ENCODE measurements around the gene MCRIP2. TPM values are rescaled to one million over a fixed set of nuclear protein-coding genes. Genes with fewer than 3 reads are reported as not detected.
"Not testable (repeated sequence)": the region's sequence is repeated elsewhere in the genome, so short reads cannot be mapped to it uniquely, and the experiment has no call there.

Gene MCRIP2
- total RNA-seq, 1 donor from 2014 or later: 2.9 TPM

- Mint-ChIP-seq H3K4me1 (ENCODE audit: unreplicated experiment) (peaks cover 6% of the 10 kb centered on the region), H3K36me3 (ENCODE audit: low read depth, unreplicated experiment) (peaks cover 5% of the 10 kb centered on the region), H3K27me3 (ENCODE audit: unreplicated experiment) (peaks cover 16% of the 10 kb centered on the region), H3K4me3 (ENCODE audit: unreplicated experiment) (no peak overlapping the region), H3K9me3 (ENCODE audit: unreplicated experiment) (no peaks in the 10 kb centered on the region), H3K27ac (ENCODE audit: unreplicated experiment) (no peak overlapping the region)
- no peak for DNase-seq (ENCODE audit: low spot score)
- TF ChIP-seq, protein P1, sequence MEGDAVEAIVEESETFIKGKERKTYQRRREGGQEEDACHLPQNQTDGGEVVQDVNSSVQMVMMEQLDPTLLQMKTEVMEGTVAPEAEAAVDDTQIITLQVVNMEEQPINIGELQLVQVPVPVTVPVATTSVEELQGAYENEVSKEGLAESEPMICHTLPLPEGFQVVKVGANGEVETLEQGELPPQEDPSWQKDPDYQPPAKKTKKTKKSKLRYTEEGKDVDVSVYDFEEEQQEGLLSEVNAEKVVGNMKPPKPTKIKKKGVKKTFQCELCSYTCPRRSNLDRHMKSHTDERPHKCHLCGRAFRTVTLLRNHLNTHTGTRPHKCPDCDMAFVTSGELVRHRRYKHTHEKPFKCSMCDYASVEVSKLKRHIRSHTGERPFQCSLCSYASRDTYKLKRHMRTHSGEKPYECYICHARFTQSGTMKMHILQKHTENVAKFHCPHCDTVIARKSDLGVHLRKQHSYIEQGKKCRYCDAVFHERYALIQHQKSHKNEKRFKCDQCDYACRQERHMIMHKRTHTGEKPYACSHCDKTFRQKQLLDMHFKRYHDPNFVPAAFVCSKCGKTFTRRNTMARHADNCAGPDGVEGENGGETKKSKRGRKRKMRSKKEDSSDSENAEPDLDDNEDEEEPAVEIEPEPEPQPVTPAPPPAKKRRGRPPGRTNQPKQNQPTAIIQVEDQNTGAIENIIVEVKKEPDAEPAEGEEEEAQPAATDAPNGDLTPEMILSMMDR (IDR thresholded peaks at IDR 0.05; ENCODE audit: unreplicated experiment): no peak
Measured at GRCh38 chr16:686459-687260, 45.0 kb downstream of the MCRIP2 start.

DNA sequence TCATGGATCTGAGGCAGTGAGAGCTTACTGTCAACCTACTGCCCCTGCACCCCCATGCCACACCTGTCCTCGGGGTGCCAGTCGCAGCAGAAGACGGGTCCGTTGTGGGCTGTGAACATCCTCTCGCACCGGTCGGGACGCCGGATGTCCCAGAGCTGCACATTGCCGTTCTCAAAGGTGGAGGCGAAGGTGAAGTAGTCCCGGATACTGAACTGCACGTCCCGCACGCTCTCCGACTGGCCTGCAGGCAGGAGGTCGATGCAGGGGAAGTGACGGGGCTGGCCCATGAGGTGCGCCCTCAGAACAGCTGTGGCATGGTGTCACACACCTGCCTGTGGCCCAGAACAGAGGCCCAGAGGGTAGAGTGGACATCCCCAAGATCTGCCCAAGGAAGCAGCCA is 45.9 kb downstream of the MCRIP2 start:
- TF ChIP-seq, protein P1 (IDR thresholded peaks at IDR 0.05; ENCODE audit: unreplicated experiment): no peak
- Mint-ChIP-seq H3K9me3 (ENCODE audit: unreplicated experiment) (no peaks in the 10 kb centered on the region), H3K27me3 (ENCODE audit: unreplicated experiment) (peaks cover 13% of the 10 kb centered on the region), H3K4me1 (ENCODE audit: unreplicated experiment) (peaks cover 5% of the 10 kb centered on the region), H3K36me3 (ENCODE audit: low read depth, unreplicated experiment) (peaks cover 3% of the 10 kb centered on the region), H3K4me3 (ENCODE audit: unreplicated experiment) (no peak overlapping the region), H3K27ac (ENCODE audit: unreplicated experiment) (no peak overlapping the region)
- DNase-seq (ENCODE audit: low spot score): no peak

DNA sequence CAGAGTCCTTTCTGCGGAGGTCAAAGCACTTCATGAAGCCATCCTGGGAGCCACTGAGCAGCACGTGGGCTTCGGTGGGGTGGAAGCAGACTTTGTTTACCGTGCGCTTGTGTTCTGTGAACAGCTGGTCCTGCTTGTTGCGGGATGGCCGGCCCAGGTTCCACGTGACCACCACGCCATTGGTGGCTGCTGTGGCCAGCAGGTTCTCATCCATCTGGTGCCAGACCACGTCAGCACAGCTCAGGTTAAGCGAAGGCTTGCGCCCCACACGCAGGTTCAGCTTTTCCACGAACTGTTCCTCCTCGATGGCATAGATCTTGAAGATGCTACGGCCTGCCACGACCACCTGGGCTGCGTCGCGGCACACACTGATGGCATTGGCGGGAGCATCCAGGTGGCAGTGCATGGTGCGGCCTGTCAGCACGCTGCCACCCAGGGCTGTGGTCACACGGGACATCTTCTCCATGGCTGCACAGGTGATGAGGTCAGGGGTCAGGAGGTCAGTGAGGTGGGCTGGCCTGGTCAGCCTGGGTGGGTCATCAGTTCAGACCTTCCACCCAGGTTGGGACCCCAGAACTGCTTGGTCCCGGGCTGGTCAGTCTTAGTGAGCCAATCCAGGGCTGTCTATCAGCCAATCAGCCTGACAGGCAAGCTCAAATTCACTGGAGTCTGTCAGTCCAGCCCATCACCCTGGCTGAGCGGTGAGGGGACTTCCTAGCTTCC is 47.7 kb downstream of the MCRIP2 start:
- H3K36me3 Mint-ChIP-seq (ENCODE audit: low read depth, unreplicated experiment): no peaks in the 10 kb centered on the region
- H3K27ac Mint-ChIP-seq (ENCODE audit: unreplicated experiment): peak overlapping the region; percentile 80
- TF ChIP-seq, protein P1 (IDR thresholded peaks at IDR 0.05; ENCODE audit: unreplicated experiment): no peak
- H3K9me3 Mint-ChIP-seq (ENCODE audit: unreplicated experiment): no peaks in the 10 kb centered on the region
- H3K4me1 Mint-ChIP-seq (ENCODE audit: unreplicated experiment): peaks cover 3% of the 10 kb centered on the region
- peak overlapping the region; percentile 89 for H3K4me3 Mint-ChIP-seq (ENCODE audit: unreplicated experiment)
- DNase-seq (ENCODE audit: low spot score): no peak
- peaks cover 15% of the 10 kb centered on the region for H3K27me3 Mint-ChIP-seq (ENCODE audit: unreplicated experiment)

DNA sequence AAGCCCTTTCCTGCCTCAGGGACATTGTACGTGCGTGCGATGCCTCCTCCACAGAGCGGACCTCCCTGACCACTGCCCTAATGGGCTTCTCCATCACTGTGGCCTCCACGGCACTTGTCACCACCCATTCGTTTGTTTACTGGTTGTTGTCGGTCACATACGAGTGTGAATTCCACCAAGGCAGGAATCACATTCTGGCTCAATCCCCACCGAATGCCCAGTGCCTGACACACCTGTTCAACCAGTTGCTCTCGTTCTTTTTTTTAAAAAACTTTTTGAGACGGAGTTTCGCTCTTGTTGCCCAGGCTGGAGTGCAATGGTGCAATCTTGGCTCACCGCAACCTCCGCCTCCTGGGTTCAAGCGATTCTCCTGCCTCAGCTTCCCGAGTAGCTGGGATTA is 49.6 kb downstream of the MCRIP2 start:
- H3K9me3 Mint-ChIP-seq (ENCODE audit: unreplicated experiment); DNase-seq (ENCODE audit: low spot score); H3K36me3 Mint-ChIP-seq (ENCODE audit: low read depth, unreplicated experiment); H3K4me1 Mint-ChIP-seq (ENCODE audit: unreplicated experiment): not testable (repeated sequence)
- Mint-ChIP-seq H3K27ac (ENCODE audit: unreplicated experiment) (peak overlapping the region; percentile 13), H3K27me3 (ENCODE audit: unreplicated experiment) (peaks cover 21% of the 10 kb centered on the region), H3K4me3 (ENCODE audit: unreplicated experiment) (peak overlapping the region; percentile 43)

DNA sequence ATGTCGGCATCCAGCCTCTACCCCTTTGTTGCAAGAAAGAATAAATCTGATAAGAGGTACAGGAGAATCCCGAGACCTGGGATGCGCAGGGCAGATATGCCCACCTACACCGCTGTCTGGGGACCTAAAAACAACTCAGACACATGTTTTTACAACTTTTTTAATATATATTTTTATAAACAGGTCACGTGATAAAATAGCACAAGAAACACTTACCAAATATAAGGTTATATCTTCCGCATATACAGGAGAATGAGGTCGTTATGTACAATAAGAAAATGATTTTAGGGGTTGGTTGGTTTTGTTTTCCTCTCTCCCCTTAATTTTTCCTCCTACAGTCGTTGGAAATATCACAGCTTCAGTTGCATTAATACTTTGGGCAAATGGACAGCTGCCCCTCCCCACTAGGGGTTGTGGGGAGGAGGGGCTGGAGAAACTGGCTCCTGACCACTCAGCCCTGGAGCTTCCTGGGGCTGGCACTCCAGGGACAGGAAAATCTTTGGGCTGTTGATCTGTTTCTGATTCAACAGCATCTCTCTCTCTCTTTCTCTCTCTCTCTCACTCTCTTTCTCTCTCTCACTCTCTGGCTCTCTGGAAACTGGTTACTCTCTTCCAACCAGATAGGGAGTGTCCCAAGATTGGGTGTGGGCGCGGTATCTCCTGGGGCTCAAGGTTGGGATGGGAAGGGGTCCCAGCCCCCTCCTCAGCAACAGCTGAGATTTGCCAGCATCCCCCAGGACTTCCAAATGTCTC is 50.9 kb downstream of the MCRIP2 start:
- TF ChIP-seq, protein P1 (IDR thresholded peaks at IDR 0.05; ENCODE audit: unreplicated experiment): no peak
- DNase-seq (ENCODE audit: low spot score): no peak
- Mint-ChIP-seq H3K36me3 (ENCODE audit: low read depth, unreplicated experiment) (no peaks in the 10 kb centered on the region), H3K9me3 (ENCODE audit: unreplicated experiment) (no peaks in the 10 kb centered on the region), H3K4me3 (ENCODE audit: unreplicated experiment) (no peak overlapping the region), H3K27ac (ENCODE audit: unreplicated experiment) (no peak overlapping the region), H3K27me3 (ENCODE audit: unreplicated experiment) (peaks cover 27% of the 10 kb centered on the region), H3K4me1 (ENCODE audit: unreplicated experiment) (peaks cover 3% of the 10 kb centered on the region)
